Activated T-helper 17 cell treated with anti-CD3 and anti-CD28 coated beads, Interleukin-2, amount 50 U/mL, for 72 hours (primary cell): ENCODE measurements around the gene DNAI1. TPM values are rescaled to one million over a fixed set of nuclear protein-coding genes. Genes with fewer than 3 reads are reported as not detected.
"Not testable (repeated sequence)": the region's sequence is repeated elsewhere in the genome, so short reads cannot be mapped to it uniquely, and the experiment has no call there.

ENCODE experiments used
- ATAC-seq: fragments of 150-1000 bp; cut with Tn5 transposase; replicated peaks from 2 replicates; pipeline ENCODE4 v1.10.0; 2021; ENCODE audit warnings: mild to moderate bottlenecking, moderate library complexity
- H3K27ac Mint-ChIP-seq: one replicate; pipeline ENCODE4 v1.8.0; 2022; ENCODE audit warnings: mixed read lengths
- H3K27me3 Mint-ChIP-seq: one replicate; pipeline ENCODE4 v1.8.0; 2022; ENCODE audit warnings: mixed read lengths
- H3K36me3 Mint-ChIP-seq: one replicate; pipeline ENCODE4 v1.8.0; 2022; ENCODE audit warnings: low read depth, mild to moderate bottlenecking, mixed read lengths
- H3K4me1 Mint-ChIP-seq: one replicate; pipeline ENCODE4 v1.8.0; 2022; ENCODE audit warnings: mixed read lengths
- H3K4me3 Mint-ChIP-seq: one replicate; pipeline ENCODE4 v1.8.0; 2022; ENCODE audit warnings: mild to moderate bottlenecking, mixed read lengths
- H3K9me3 Mint-ChIP-seq: one replicate; pipeline ENCODE4 v1.8.0; 2022; ENCODE audit warnings: mixed read lengths
- total RNA-seq, 2 donors: library from RNA; stranded (reverse); gene quantifications; one replicate each; pipeline ENCODE4 v1.2.3, GENCODE V29; 2022

DNAI1 gene
- total RNA-seq, 2 donors from 2014 or later = not detected

DNA sequence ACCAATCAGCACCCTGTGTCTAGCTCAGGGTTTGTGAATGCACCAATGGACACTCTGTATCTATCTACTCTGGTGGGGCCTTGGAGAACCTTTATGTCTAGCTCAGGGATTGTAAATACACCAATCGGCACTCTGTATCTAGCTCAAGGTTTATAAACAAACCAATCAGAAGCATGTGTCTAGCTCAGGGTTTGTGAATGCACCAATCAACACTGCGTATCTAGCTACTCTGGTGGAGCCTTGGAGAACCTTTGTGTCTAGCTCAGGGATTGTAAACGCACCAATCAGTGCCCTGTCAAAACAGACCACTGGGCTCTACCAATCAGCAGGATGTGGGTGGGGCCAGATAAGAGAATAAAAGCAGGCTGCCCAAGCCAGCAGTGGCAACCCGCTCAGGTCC is 20.1 kb upstream of the DNAI1 start:
- not testable (repeated sequence) for ATAC-seq, H3K36me3 Mint-ChIP-seq, H3K9me3 Mint-ChIP-seq, H3K4me3 Mint-ChIP-seq, H3K27ac Mint-ChIP-seq, H3K27me3 Mint-ChIP-seq, H3K4me1 Mint-ChIP-seq

- no peaks in the 10 kb centered on the region for H3K36me3 Mint-ChIP-seq
- H3K27me3 Mint-ChIP-seq = no peaks in the 10 kb centered on the region
- H3K9me3 Mint-ChIP-seq = no peaks in the 10 kb centered on the region
- no peak overlapping the region for H3K27ac Mint-ChIP-seq
- peaks cover 5% of the 10 kb centered on the region for H3K4me1 Mint-ChIP-seq
- no peak overlapping the region for H3K4me3 Mint-ChIP-seq
- ATAC-seq = no peak
Measured at GRCh38 chr9:34440017-34440416, 18.6 kb upstream of the DNAI1 start.

- no peak for ATAC-seq
- H3K27ac Mint-ChIP-seq = no peak overlapping the region
- no peaks in the 10 kb centered on the region for H3K36me3 Mint-ChIP-seq
- peaks cover 5% of the 10 kb centered on the region for H3K4me1 Mint-ChIP-seq
- no peak overlapping the region for H3K4me3 Mint-ChIP-seq
- no peaks in the 10 kb centered on the region for H3K27me3 Mint-ChIP-seq
- H3K9me3 Mint-ChIP-seq = no peaks in the 10 kb centered on the region
Measured at GRCh38 chr9:34442770-34443169, 15.8 kb upstream of the DNAI1 start.

- Mint-ChIP-seq H3K27ac (no peak overlapping the region), H3K36me3 (no peaks in the 10 kb centered on the region), H3K4me1 (peaks cover 5% of the 10 kb centered on the region), H3K9me3 (no peaks in the 10 kb centered on the region), H3K27me3 (no peaks in the 10 kb centered on the region), H3K4me3 (no peak overlapping the region)
- no peak for ATAC-seq
Measured at GRCh38 chr9:34443533-34443932, 15.1 kb upstream of the DNAI1 start.

- H3K9me3 Mint-ChIP-seq = no peaks in the 10 kb centered on the region
- H3K27ac Mint-ChIP-seq = no peak overlapping the region
- H3K4me3 Mint-ChIP-seq = no peak overlapping the region
- H3K27me3 Mint-ChIP-seq = no peaks in the 10 kb centered on the region
- H3K36me3 Mint-ChIP-seq = no peaks in the 10 kb centered on the region
- H3K4me1 Mint-ChIP-seq = peaks cover 5% of the 10 kb centered on the region
- ATAC-seq = no peak
Measured at GRCh38 chr9:34443976-34444375, 14.6 kb upstream of the DNAI1 start.

DNA sequence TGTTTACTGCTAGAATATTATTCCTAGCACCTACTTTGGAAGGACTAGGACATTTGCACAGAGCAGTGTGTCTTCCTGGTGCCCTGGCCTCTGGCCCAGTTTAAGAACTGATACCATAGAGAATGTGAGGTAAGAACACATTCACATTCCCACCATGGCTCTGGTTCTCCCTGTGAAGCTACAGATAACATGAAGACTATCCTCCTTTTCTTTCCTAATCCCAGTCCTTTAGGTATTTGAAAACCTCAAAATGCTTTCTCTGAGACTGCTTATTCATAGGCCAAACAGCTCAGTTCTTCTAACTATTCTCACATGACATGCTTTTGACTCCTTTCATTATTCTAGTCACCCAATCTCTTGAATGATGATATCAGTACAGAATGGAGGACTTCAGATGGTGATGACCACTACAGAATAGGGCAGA is 12.1 kb upstream of the DNAI1 start:
- Mint-ChIP-seq H3K27ac (no peak overlapping the region), H3K9me3 (no peaks in the 10 kb centered on the region)

DNA sequence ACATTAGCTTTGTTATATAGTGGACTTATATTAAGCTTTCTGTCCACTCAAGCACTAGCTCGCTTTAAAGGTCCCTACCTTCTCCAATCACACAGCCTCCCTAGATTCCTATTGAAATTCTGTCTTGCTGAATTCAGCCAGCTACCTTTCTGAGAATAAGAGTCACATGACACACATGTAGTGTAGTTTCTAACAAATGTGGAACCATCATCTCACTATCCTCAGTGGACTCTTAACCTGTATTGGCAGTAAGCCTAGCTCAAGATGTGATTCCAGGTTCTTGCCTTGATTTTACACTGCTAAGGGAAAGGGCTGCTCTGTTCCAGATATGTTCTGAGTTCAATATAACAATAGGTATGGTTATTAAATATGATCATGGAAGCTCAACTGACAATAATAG is 11.7 kb upstream of the DNAI1 start:
- Mint-ChIP-seq H3K27ac (no peak overlapping the region), H3K36me3 (no peaks in the 10 kb centered on the region), H3K9me3 (no peaks in the 10 kb centered on the region), H3K27me3 (no peaks in the 10 kb centered on the region), H3K4me3 (no peak overlapping the region), H3K4me1 (peaks cover 10% of the 10 kb centered on the region)
- ATAC-seq = no peak

More for the DNA sequence above, 12.1 kb upstream of the DNAI1 start:
- ATAC-seq = no peak
- H3K27me3 Mint-ChIP-seq = no peaks in the 10 kb centered on the region
- H3K4me1 Mint-ChIP-seq = peaks cover 6% of the 10 kb centered on the region
- H3K36me3 Mint-ChIP-seq = no peaks in the 10 kb centered on the region
- no peak overlapping the region for H3K4me3 Mint-ChIP-seq

GRCh38 chr9:34450644-34451043 is 8.0 kb upstream of the DNAI1 start:
- Mint-ChIP-seq H3K9me3 (no peaks in the 10 kb centered on the region), H3K4me3 (no peak overlapping the region), H3K27ac (no peak overlapping the region), H3K27me3 (no peaks in the 10 kb centered on the region), H3K36me3 (no peaks in the 10 kb centered on the region), H3K4me1 (peaks cover 16% of the 10 kb centered on the region)
- no peak for ATAC-seq

DNA sequence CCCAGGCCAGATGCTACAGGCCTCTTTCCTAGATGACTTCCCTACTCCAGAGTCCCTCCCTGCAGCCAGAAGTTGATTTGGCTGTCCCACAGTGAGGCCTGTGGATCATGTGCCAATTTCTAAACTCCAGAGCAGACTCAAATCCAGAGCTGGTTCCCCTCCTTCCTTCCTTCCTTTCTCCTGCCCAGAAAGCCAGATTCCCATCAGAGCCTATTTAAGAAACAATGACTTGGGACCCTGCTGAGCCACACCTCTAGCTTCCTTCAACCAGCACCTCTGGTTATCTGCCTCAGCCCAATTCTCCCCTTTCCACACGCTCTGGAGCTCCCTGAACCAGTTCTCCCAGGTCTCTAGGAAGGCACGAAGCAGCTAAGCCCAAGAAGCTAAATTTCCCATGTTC is 7.5 kb upstream of the DNAI1 start:
- Mint-ChIP-seq H3K27ac (no peak overlapping the region), H3K4me3 (peak overlapping the region; percentile 26), H3K9me3 (no peaks in the 10 kb centered on the region), H3K36me3 (no peaks in the 10 kb centered on the region), H3K4me1 (peaks cover 17% of the 10 kb centered on the region), H3K27me3 (no peaks in the 10 kb centered on the region)
- ATAC-seq = no peak

DNA sequence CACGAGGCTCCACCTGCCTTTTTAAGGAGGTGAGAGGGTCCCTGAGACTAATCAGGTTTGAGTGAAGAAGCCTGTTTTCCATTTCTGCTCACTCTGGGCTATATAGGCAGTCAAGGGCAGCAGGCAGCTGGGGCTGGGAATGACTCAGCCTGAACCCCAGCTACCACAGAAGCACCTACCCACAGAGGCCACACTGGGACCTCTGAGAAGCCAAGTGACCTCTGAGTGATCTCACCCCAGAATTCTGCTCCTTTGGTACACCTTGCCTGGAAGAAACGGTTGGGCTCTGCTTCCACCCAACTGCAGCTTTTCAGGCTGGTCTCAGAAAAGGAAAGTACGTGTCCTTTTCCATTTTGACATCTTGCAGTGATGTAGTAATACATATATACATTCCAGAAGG is 7.1 kb upstream of the DNAI1 start:
- Mint-ChIP-seq H3K36me3 (no peaks in the 10 kb centered on the region), H3K4me3 (peak overlapping the region; percentile 26), H3K27me3 (no peaks in the 10 kb centered on the region), H3K9me3 (no peaks in the 10 kb centered on the region), H3K4me1 (peaks cover 21% of the 10 kb centered on the region), H3K27ac (no peak overlapping the region)
- ATAC-seq = peak; percentile 92

- H3K27me3 Mint-ChIP-seq = no peaks in the 10 kb centered on the region
- H3K27ac Mint-ChIP-seq = no peak overlapping the region
- no peaks in the 10 kb centered on the region for H3K36me3 Mint-ChIP-seq
- ATAC-seq = no peak
- H3K4me3 Mint-ChIP-seq = no peak overlapping the region
- no peaks in the 10 kb centered on the region for H3K9me3 Mint-ChIP-seq
- peaks cover 30% of the 10 kb centered on the region for H3K4me1 Mint-ChIP-seq
Measured at GRCh38 chr9:34452568-34452967, 6.0 kb upstream of the DNAI1 start.

DNA sequence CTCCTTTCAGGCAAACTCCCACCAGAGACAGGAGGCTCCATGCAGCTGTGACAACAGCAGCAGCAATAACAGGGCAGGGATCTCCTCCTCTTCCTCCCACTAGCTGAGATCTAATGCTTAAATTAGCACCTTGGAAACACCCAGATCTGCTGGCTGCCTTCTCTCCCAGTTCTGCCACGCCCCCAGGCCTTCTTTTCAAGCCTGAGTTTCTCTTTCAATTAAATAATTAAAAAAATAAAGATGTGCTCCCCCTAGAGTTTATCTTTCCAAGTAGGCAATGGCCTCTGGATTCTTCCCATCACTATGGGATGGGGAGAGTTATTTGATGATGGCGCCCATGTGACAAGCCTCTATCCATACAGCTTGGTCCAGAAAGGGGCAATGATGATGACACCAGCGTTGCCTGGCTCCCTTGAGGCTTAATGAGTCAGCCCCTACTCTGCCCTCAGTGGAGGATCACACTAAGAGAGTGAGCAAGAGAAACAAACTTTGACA is 4.0 kb upstream of the DNAI1 start:
- H3K4me3 Mint-ChIP-seq = peak overlapping the region; percentile 14

DNA sequence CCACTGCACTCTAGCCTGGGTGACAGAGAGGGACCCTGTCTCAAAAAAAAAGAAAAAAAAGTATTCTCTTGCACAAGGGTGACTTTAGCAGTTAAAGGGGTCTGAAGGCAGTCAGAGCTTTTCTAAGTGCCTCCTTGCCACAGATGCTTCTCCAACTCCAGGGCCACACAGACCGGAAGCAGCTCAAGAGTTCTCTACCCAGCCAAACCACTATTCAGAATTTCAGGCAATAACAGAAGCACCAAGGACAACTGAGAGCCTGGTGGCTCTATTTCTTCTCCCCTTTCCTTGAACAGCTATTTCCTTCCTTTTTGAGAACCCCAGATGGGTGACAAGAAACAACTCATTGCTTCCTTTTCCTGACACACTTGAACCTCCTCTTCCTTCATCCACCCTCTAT is 2.5 kb upstream of the DNAI1 start:
- ATAC-seq = no peak
- Mint-ChIP-seq H3K27me3 (no peaks in the 10 kb centered on the region), H3K4me3 (peak overlapping the region; percentile 90), H3K4me1 (peaks cover 39% of the 10 kb centered on the region), H3K36me3 (no peaks in the 10 kb centered on the region), H3K27ac (no peak overlapping the region), H3K9me3 (no peaks in the 10 kb centered on the region)

More for the DNA sequence above, 4.0 kb upstream of the DNAI1 start:
- H3K4me1 Mint-ChIP-seq = peaks cover 39% of the 10 kb centered on the region
- peak; percentile 56 for ATAC-seq
- H3K9me3 Mint-ChIP-seq = no peaks in the 10 kb centered on the region
- H3K27ac Mint-ChIP-seq = peak overlapping the region; percentile 41
- H3K36me3 Mint-ChIP-seq = no peaks in the 10 kb centered on the region
- no peaks in the 10 kb centered on the region for H3K27me3 Mint-ChIP-seq

DNA sequence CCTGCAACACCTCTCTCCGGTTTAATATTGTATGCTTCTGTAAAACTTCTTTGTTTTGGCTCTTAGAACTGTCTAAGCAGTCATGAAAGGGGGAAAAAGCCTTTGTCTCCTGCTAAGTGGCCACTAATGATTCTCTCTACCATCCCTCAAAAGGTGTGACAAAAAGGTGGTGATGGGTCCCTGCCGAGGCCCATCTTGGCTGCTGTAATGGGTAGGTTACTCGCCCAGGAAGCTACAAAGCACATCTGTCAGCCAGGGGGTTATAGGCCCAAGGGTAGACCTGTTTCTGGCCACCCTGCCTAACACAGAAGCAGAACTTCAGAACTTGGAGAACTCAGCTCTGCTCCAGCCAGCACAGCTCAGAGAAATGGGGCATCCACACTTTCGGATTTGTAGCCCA is 1.9 kb upstream of the DNAI1 start:
- Mint-ChIP-seq H3K36me3 (no peaks in the 10 kb centered on the region), H3K4me1 (peaks cover 33% of the 10 kb centered on the region)

DNA sequence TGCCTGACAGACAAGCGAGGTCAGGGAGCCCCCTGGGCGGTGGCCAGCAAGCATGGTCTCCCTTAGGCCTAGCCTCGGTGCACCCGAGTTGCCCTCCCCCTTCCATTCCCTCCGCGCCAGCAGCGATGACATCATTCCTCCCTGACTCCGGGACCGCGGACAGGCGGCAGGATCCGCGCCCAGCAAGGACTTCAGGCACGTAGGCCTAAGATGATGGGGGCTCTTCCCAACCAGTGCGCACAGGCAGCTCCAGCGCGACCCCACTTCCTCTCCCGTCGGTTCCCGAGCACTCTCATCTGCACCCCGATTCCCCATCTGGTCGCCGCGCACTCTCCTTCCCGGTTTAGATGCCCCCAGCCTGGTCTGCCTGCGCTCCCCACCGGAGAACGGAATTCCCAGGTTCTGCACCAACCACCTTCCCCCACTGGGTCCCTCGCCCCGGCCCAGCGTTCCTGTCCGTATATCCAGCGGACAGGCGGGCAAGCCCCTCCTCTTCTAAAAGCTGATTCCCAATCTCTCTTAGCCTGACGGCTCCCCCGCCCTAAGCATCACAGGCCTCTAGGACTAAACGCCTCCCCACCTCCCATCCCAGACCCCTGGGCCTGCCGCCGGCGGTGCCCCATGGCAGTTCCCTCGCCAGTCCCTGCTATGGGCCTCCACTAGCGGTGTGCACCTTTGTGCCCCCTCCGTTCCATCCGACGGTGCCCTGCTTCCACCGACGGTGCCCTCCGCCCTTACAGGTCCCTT is 1.2 kb upstream of the DNAI1 start:
- Mint-ChIP-seq H3K27me3 (peaks cover 4% of the 10 kb centered on the region), H3K9me3 (no peaks in the 10 kb centered on the region), H3K36me3 (no peaks in the 10 kb centered on the region), H3K27ac (peak overlapping the region; percentile 85), H3K4me1 (peaks cover 32% of the 10 kb centered on the region), H3K4me3 (peak overlapping the region; percentile 90)
- no peak for ATAC-seq

More for the DNA sequence above, 1.9 kb upstream of the DNAI1 start:
- Mint-ChIP-seq H3K27ac (no peak overlapping the region), H3K4me3 (peak overlapping the region; percentile 90), H3K9me3 (no peaks in the 10 kb centered on the region), H3K27me3 (peaks cover 3% of the 10 kb centered on the region)
- no peak for ATAC-seq
